Right renal cortex interstitium (tissue), 3 donors: ENCODE results near the gene COX15. TPM values are rescaled to one million over a fixed set of nuclear protein-coding genes. Genes with fewer than 3 reads are reported as not detected.
A peak's percentile ranks its signal among the peaks of the same experiment; 100 is the strongest.
"Not testable (repeated sequence)": the region's sequence is repeated elsewhere in the genome, so short reads cannot be mapped to it uniquely, and the experiment has no call there.

Source experiments
- DNase-seq, 3 donors: peaks; one replicate each; pipeline ENCODE4 v3.0.0-alpha.2; 2013; ENCODE audit warnings: low read depth in 3 of 3, low spot score in 2 of 3
- polyA plus RNA-seq, 3 donors: library from polyadenylated mRNA; unstranded; fragments of 120-200 nt; gene quantifications; one replicate each; pipeline ENCODE4 v1.2.1, GENCODE V29; 2013; ENCODE audit not compliant: insufficient read length in 3 of 3

The COX15 gene
- polyA plus RNA-seq, 3 donors, result 46.3 to 49.4 (median 47.6) TPM

DNA sequence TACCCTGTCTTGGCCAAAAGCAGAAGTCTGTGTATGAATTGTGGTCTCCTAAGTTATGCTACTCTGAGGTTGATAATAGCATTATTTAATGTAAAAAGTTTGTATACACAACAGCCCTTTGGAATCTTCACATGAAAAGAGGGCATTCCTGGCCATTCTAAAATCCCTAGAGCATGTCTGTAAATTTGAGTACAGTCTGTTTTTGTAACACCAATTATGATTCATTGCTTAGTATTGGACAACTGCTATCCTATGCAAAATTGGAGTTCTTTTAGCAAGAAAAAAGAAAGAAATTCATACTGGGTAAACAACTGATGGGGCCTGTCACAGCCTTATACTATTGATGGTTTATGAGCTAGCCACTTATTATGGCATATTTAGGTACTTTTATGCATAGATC is 10.3 kb upstream of the COX15 start:
- DNase-seq, result no peak

DNA sequence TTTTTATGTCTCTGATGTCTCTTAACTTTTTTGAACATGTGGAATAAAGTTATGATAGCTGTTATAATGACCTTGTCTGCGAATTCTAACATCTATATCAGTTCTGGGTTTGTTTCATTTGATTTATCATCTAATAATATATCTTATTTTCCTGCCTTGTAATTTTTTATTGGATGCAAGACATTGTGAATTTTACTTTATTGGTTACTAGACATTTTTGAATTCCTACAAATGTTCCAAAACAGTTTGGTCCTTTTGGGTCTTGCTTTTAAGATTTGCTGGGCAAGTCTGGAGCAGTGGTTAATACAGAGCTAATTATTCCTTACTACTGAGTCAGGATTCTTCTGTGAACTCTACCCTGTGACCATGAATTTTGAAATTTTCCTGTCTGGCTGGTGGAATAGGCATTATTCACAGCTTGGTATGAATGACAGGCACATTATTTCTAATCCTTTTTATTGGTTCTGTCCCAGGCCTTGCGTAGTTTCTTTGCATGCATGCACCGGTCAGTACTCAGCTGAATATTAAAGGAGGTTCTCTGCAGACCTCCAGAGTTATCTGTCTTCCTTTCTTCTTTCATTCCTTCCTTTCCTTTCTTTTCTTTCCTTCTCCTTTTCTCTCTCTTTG is 9.1 kb upstream of the COX15 start:
- no peak for DNase-seq

DNA sequence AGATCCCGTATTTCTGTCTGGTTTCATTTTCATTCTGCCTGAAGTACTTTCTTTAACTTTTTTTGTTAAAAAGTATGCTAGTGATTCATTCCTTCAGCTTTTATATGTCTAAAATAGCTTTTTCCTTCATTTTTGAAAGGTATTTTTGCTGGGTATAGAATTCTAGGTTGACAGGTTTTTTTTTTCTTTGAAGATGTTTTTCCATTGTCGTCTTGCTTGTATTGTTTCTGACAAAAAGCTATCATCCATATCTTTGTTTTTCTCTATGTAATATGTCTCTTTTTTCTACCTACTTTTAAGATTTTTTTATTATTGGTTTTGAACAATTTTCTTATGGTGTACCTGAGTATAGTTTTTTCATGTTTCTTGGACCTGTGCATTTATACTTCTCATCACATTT is 8.3 kb upstream of the COX15 start:
- no peak for DNase-seq

DNA sequence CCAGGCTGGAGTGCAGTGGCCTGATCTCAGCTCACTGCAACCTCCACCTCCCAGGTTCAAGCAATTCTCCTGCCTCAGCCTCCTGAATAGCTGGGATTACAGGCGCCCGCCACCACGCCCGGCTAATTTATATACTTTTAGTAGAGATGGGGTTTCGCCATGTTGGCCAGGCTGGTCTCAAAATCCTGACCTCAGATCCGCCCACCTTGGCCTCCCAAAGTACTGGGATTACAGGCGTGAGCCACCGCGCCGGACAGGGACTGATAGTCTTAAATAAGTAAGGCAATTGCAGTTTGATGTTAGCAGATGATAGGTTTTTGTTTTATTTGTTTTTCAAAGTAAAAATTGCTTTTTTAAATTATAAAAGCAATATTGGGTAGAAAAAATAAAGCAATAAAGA is 2.2 kb upstream of the COX15 start:
- not testable (repeated sequence) for DNase-seq

DNA sequence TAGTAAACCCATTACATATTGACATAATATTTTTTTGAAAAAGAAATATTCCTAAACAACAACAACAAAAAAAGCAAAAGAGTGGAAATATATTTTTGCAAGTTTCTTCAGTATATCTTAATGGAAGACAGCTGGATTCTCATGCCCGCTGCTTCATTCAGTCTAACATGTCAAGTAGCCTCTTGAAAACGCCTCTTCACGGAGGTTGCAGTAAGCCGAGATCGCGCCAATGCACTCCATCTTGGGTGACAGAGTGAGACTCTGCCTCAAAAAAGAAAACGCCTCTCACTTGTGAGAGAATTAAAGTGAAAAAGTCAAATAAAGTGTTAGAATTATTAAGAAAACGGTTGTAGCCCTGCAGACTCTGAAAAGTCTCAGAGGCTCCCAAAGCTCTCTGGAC is 1.4 kb upstream of the COX15 start:
- DNase-seq, result no peak

DNA sequence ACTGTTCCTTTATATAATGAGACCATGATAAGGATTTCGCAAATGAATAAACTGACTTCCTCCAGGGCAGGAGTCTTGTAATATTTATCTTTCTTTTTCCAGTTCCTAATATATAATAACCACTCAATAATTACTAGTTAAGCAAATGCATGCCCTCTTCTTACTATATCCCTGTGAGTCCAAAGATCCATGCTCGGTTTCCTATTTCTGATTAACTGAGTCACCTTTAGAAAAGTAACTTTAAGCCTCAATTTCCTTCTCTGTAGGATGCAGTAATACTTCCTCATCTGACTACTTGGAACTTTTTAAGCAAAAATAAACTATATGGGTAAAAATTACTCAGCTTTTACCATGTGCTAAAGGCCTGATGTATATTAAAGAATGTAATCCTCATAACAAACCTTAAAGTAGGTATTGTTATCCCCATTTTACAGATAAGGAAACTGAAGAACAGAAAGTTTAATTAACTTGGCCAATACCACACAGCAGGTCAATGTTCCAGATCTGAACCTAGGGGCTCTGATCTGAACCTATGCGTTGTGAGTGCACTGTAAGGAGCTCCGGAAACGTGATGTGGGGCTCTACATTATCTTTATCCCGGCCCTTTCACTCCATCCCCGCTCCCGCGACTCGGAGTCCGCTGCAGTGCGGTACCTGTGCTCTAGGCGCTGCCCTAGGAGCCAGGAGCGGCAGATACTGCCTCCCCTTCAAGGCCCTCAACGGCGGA is 458 bp downstream of the COX15 start:
- no peak for DNase-seq

DNA sequence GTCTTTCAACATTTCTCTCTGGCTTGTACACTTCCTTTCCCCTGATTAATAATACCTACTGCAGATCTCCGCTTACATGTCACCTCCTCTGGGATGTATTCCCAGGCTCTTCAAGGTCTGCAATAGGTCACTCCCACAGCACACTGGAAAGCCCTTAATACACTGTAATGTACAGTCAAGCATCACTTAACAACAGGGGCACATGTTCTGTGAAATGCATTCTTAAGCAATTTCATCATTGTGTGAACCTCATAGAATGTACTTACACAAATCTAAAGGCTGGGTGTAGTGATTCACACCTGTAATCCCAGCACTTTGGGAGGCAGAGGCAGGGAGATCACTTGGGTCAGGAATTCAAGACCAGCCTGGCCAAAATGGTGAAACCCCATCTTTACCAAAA is 1.9 kb downstream of the COX15 start:
- DNase-seq, result no peak

DNA sequence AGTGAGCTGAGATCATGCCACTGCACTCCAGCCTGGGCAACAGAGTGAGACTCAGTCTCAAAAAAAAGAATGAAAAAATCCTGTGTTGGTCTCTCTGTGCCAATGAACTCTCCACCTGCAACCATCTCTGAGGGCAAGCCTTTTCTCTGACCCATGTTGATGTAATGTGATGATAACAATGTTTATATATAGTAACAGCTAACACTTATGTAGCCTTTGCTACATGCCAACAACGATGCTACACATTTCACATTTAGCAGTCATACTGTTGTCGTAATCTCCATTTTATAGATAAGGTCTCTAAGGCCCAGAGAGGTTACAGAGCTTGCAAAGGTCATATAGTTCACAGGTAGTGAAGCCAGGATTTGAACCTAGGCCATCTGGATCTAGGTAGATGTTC is 11.5 kb downstream of the COX15 start:
- no peak for DNase-seq

DNA sequence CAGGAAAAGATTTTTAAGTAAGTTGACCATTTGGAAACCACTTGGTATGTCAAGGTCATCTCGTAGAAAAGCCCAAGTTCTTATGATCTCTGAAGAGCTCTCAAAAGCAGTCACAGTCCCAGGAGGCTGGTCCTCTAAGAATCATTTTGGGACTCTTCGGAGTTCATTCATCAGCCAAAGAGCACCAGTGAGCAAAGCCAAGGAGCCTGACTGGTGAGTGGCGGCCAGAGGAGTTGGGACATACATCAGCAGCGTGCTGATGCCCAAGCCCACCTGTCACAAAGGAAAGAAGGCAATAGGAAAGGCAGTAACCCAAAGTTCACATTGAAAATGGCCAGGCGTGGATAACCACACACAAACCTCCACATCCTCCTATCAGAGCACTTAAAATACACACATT is 17.5 kb downstream of the COX15 start:
- DNase-seq, result no peak

DNA sequence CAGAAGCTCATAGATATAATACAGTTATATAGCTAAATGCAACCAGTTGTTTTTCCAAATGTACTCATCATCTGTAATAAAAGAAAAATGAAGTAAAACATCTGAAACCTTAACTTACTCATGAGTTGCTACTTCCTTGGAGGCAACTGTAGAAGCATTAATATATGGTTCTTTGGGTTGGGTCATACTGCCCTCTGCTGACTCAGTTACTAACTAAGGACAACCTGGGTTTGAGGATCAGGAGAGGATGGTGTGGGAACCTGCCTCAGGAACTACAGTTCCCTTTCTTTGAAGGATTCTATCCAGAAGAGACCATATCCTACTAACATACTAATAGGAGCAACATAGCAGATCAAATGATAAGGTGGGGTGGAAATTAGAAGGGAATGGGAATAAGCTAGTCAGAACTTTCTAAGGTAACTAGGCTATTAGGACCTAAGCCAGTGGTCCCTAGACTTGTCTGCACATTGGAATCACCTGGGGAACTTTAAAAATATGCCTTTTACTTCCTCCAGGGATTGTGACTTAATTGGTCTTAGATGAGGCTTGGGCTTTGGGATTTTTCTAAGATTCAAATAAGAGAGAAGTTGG is 20.7 kb downstream of the COX15 start:
- peak in 1 of 3 donors; percentile 23 for DNase-seq

DNA sequence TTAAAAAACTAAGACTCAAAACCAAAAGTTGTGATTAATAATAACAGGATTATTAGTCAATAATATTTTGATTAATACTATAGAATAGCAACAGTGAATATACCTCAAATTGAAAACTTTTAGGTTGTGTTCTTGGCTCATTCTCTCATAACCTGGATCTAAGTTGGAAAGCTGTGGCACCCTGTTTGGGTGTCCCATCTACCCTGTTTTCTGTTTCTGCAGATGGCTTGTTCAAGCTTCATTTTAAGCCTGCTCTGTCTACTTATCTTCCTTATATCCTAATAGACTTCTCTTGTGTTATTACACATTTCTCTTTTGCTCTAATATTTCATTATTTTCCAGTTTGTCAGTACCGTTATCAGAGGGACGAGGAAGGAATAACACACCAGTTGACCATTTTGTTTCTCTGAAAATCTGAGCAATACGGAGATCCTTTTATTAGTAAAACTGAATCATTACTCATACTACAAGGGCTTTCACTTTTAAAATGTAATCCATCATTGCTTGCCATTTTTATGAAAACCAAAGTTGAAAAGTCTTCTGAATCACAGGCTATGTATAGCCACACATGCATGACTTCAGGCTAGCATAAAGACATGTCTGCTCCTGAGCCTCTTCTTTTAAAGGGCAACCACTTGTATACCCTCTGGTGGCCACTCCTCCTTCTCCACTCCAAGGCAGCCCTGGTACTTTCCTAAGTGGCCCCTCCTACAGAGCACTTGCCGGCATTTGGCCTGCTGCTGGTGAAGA is 22.3 kb downstream of the COX15 start:
- DNase-seq, result no peak

DNA sequence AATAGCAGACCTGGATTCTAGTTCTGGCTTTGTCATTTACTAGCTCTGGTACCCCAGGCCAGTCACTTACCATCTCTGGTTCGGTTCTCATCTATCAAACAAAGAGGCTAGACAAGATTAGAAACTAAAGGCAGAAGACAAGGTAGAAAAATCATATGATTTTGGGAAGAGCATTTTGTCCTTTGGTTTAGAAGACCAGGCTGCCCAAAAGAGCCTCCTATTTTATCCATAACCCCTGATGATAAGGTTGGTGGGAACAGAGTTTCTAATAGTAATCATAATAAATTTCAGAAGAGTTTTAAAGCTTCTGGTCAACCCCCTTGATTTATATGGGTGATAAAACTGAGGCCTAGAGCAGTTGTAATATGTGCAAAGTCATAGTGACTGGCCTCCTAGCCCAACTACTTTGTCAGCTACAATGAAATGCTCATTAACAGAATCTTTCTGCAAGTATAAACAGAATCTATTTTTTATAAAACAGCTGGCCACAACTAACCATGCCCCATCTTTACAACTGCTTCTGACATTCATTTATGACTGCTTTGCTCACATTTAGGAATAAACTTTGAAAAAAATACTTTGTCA is 23.4 kb downstream of the COX15 start:
- peak in 1 of 3 donors; percentile 18 for DNase-seq

DNA sequence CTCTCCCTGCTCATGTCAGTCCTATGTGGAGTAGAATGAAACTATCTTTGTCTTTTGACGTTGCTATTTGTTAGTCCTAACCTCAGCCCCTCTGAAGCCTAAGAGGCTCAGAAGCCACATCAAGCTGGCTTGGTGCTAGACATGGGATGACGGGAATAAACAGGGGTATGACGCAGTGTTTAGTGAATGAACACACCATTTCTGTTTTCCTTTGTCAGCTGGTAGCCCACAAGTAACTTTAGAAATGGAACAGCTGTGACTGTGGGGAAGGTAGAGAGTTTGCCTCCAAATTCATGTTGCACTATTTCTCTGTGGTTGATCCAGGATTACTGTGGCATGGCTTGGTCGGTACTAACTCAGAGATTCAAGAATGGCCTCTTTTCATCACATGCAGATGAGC is 31.3 kb downstream of the COX15 start:
- DNase-seq, result no peak

DNA sequence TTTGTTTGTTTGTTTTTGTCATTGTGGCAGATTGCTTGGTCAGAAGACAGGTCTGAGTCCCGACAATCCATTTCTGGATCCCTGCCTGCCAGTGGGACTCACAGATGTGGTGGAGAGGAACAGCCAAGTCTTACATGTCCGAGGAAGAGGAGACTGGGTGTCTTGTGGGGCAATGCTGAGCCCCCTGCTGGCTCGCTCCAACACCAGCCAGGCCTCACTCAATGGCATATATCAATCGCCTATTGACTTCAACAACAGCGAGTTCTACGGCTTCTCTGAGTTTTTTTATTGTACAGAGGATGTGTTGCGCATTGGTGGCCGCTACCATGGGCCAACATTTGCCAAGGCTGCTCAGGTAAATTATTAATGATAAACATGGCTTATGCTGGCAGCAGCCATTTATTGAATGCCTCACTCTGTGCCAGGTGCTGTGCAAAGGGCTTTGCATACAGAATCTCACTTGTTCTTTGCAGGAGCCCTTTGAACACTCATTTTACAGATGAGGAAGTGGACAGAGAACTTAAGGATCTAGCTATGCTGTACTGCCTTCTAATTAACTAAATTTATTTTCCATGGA is 33.3 kb downstream of the COX15 start:
- DNase-seq, result no peak

DNA sequence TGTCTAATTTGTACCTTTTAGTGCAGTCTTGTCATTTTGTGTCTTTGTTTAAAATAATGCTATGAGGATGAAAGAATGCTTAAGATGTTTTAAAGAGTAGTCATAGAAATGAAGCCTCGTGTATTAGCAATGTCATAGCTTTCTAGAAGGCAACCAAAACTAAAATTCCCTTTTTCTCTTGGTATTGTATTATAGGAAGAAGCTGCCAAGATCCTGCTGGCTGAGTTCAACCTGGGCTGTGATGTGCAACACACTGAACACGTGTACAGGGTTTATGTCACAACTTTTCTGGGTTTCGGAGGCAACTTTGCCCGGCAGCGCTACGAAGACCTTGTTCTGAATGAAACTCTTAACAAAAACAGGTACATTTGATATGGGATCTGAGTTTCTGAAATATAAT is 36.2 kb downstream of the COX15 start:
- no peak for DNase-seq

DNA sequence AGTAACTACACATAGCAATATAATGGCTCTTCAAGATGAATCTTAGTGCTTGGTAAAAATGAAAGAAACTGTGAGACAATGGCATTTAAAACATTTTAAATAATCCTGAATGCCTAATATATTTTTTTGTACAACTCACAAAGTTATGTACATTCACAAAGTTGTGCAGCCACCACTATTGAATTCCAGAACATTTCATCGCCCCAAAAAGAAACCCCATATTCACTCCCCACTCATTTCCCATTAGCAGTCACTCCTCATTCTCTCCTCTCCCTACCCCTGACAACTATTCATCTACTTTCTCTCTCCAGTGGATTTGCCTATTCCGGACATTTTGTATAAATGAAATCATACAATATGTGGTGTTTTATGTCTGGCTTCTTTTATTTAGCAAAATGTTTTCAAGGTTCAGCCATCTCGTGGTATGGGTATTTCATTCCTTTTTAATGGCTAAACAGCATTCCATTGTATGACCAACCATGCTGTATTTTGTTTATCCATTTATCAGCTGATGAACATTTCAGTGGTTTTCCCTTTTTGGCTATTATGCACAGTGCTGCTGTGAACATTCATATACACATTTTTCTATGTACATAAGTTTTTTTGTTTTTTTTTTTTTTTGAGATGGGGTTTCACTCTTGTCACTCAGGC is 37.9 kb downstream of the COX15 start:
- DNase-seq, result no peak

DNA sequence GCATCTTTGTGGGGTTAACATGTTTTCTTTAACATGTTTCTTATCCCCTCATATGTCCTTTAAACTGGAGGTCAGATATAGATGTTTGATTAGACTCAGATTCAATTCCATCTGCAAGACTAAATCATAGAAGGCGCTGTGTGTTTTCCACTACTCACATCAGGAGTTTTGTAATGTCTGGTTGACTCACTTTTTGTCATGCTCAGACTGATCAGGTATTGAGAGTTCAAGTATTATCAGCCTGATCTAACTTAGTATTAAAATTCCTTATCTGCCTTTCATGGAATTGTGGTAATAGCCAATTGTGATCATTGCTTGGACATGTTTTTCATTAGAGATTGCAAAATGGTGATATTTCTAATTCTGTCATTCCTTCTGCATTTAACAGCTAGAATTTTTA is 42.5 kb downstream of the COX15 start:
- DNase-seq, result no peak

DNA sequence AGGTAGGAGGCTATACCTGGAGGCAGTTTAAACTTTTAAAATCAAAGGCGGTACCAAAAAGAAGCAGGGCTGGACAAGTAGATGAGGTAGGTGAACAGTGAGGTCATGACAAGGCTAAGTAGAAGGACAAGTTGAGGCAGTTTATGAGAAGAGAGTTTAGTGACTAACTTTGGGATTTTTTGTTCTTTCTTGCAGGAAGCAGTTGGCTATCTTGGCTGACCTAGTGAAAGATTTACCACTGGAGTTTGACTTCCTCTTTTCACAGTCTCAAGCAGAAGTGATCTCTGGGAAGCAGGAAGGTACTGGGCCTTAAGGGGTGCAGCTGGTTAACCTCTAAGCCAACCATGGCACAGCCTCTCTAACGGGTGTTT is 46.3 kb downstream of the COX15 start:
- DNase-seq, result no peak

DNA sequence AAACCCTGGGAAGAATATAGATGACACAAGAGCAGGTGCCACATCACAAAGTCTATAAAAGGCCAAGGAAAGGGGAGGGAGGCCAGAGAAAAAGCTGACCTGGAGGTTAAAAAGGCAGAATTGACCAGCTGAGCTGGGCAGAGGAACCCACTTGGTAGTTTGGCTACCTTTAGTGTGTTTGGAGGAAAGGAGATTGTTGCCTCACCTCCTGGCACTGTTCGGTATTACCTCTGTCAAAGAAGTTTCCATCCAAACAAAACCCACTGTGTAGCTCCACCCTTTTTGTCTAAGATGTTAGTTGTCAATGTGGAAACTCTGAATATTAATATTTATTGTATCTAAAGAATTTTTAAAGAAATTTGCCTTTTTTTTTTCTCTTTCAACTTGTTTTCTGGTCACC is 49.2 kb downstream of the COX15 start:
- no peak for DNase-seq
